ENCODE measurements around the gene PTPRN2. TPM values are rescaled to one million over a fixed set of nuclear protein-coding genes. Genes with fewer than 3 reads are reported as not detected.

The PTPRN2 gene
- total RNA-seq, 1 donor from 2014 or later: 1.8 TPM

- intact Hi-C loops (cut with micrococcal nuclease): no loop called here
- TF ChIP-seq, protein P1, sequence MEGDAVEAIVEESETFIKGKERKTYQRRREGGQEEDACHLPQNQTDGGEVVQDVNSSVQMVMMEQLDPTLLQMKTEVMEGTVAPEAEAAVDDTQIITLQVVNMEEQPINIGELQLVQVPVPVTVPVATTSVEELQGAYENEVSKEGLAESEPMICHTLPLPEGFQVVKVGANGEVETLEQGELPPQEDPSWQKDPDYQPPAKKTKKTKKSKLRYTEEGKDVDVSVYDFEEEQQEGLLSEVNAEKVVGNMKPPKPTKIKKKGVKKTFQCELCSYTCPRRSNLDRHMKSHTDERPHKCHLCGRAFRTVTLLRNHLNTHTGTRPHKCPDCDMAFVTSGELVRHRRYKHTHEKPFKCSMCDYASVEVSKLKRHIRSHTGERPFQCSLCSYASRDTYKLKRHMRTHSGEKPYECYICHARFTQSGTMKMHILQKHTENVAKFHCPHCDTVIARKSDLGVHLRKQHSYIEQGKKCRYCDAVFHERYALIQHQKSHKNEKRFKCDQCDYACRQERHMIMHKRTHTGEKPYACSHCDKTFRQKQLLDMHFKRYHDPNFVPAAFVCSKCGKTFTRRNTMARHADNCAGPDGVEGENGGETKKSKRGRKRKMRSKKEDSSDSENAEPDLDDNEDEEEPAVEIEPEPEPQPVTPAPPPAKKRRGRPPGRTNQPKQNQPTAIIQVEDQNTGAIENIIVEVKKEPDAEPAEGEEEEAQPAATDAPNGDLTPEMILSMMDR (IDR thresholded peaks at IDR 0.05): no peak
- Mint-ChIP-seq H3K36me3 (ENCODE audit: low read depth) (no peaks in the 10 kb centered on the region), H3K9me3 (no peaks in the 10 kb centered on the region), H3K4me1 (no peaks in the 10 kb centered on the region), H3K27ac (no peak overlapping the region), H3K27me3 (no peaks in the 10 kb centered on the region), H3K4me3 (no peak overlapping the region)
- no peak for ATAC-seq (ENCODE audit: low read depth)
- no peak for DNase-seq
- ChIA-PET POLR2A (no interaction called here), CTCF (no interaction called here)
These were observed 726.1 kb downstream of the PTPRN2 start for GRCh38 chr7:157861551-157861950.

- TF ChIP-seq, protein P1 (IDR thresholded peaks at IDR 0.05): no peak
- Mint-ChIP-seq H3K27me3 (no peaks in the 10 kb centered on the region), H3K36me3 (ENCODE audit: low read depth) (no peaks in the 10 kb centered on the region), H3K4me1 (no peaks in the 10 kb centered on the region), H3K27ac (no peak overlapping the region), H3K9me3 (no peaks in the 10 kb centered on the region), H3K4me3 (no peak overlapping the region)
- intact Hi-C loops (cut with micrococcal nuclease): no loop called here
- ChIA-PET POLR2A (no interaction called here), CTCF (no interaction called here)
- DNase-seq: no peak
- ATAC-seq (ENCODE audit: low read depth): no peak
These were observed 726.6 kb downstream of the PTPRN2 start for GRCh38 chr7:157861031-157861491.

DNA sequence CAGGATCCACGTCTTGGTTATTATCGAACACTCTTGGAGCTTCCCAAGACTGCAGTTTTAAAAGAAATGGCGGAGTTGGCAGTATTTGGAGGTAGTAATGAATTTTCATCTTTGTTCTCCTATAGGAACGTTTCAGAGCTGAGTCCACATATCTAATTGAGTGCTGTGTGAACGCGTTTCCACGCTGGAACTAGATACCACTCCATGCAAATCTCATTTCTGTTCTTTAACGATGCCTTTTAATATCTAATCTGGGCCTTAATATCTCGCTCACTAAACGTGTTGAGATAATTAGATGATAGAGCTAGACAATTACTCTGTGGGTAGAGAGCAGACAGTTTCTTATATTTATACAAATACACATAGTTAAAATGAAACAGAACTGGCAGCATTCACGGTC, 727.2 kb downstream of the PTPRN2 start:
- no peaks in the 10 kb centered on the region for H3K9me3 Mint-ChIP-seq
- no peaks in the 10 kb centered on the region for H3K27me3 Mint-ChIP-seq
- TF ChIP-seq, protein P1 (IDR thresholded peaks at IDR 0.05): no peak
- POLR2A ChIA-PET: no interaction called here
- no peaks in the 10 kb centered on the region for H3K4me1 Mint-ChIP-seq
- CTCF ChIA-PET: no interaction called here
- DNase-seq: no peak
- H3K4me3 Mint-ChIP-seq: no peak overlapping the region
- intact Hi-C loops (cut with micrococcal nuclease): no loop called here
- no peak for ATAC-seq (ENCODE audit: low read depth)
- no peaks in the 10 kb centered on the region for H3K36me3 Mint-ChIP-seq (ENCODE audit: low read depth)
- H3K27ac Mint-ChIP-seq: no peak overlapping the region

GRCh38 chr7:157859915-157860314, 727.7 kb downstream of the PTPRN2 start:
- POLR2A ChIA-PET: no interaction called here
- no peaks in the 10 kb centered on the region for H3K9me3 Mint-ChIP-seq

GRCh38 chr7:157857578-157858075, 730.0 kb downstream of the PTPRN2 start:
- no peak overlapping the region for H3K4me3 Mint-ChIP-seq
- ATAC-seq (ENCODE audit: low read depth): no peak
- no peaks in the 10 kb centered on the region for H3K36me3 Mint-ChIP-seq (ENCODE audit: low read depth)
- TF ChIP-seq, protein P1 (IDR thresholded peaks at IDR 0.05): no peak
- no peak overlapping the region for H3K27ac Mint-ChIP-seq
- DNase-seq: no peak
- peaks cover 11% of the 10 kb centered on the region for H3K4me1 Mint-ChIP-seq
- ChIA-PET CTCF (no interaction called here), POLR2A (no interaction called here)
- intact Hi-C loops (cut with micrococcal nuclease): no loop called here
- H3K27me3 Mint-ChIP-seq: no peaks in the 10 kb centered on the region
- no peaks in the 10 kb centered on the region for H3K9me3 Mint-ChIP-seq

More at GRCh38 chr7:157859915-157860314, 727.7 kb downstream of the PTPRN2 start:
- H3K27me3 Mint-ChIP-seq: no peaks in the 10 kb centered on the region
- no peak overlapping the region for H3K4me3 Mint-ChIP-seq
- ATAC-seq (ENCODE audit: low read depth) (no peak), DNase-seq (no peak)
- H3K36me3 Mint-ChIP-seq (ENCODE audit: low read depth): no peaks in the 10 kb centered on the region
- H3K4me1 Mint-ChIP-seq: no peaks in the 10 kb centered on the region
- TF ChIP-seq, protein P1 (IDR thresholded peaks at IDR 0.05): no peak
- H3K27ac Mint-ChIP-seq: no peak overlapping the region
- intact Hi-C loops (cut with micrococcal nuclease): no loop called here
- CTCF ChIA-PET: no interaction called here
